Measurements from ENCODE around the gene SCAMP1. TPM values are rescaled to one million over a fixed set of nuclear protein-coding genes. Genes with fewer than 3 reads are reported as not detected.
"Not testable (repeated sequence)": the region's sequence is repeated elsewhere in the genome, so short reads cannot be mapped to it uniquely, and the experiment has no call there.

Gene SCAMP1
- total RNA-seq, 1 donor from 2014 or later, result 15.0 TPM

GRCh38 chr5:78353520-78353919, 6.9 kb upstream of the SCAMP1 start:
- Histone ChIP-seq H3K4me3 (no peak overlapping the region), H3K27me3 (no peaks in the 10 kb centered on the region), H3K27ac (no peak overlapping the region), H3K4me1 (no peaks in the 10 kb centered on the region), H3K9me3 (no peaks in the 10 kb centered on the region), H3K36me3 (no peaks in the 10 kb centered on the region)
- intact Hi-C loops (cut with DNase I), result no loop called here
- no peak for DNase-seq (ENCODE audit: low spot score in 2 of 2)
- TF ChIP-seq CTCF (IDR thresholded peaks at IDR 0.05), result no peak

- TF ChIP-seq CTCF (IDR thresholded peaks at IDR 0.05), result no peak
- H3K36me3 ChIP-seq, result no peaks in the 10 kb centered on the region
- intact Hi-C loops (cut with DNase I), result no loop called here
Observed at GRCh38 chr5:78354066-78354670, 6.2 kb upstream of the SCAMP1 start.

GRCh38 chr5:78355561-78355960, 4.9 kb upstream of the SCAMP1 start:
- H3K27ac ChIP-seq, result no peak overlapping the region
- DNase-seq (ENCODE audit: low spot score in 2 of 2), result no peak
- peaks cover 0 to 6% of the 10 kb centered on the region in 2 donors for H3K4me1 ChIP-seq
- no peaks in the 10 kb centered on the region for H3K9me3 ChIP-seq
- H3K27me3 ChIP-seq, result no peaks in the 10 kb centered on the region
- no peaks in the 10 kb centered on the region for H3K36me3 ChIP-seq
- H3K4me3 ChIP-seq, result no peak overlapping the region
- TF ChIP-seq CTCF (IDR thresholded peaks at IDR 0.05), result no peak
- intact Hi-C loops (cut with DNase I), result no loop called here

More at GRCh38 chr5:78354066-78354670, 6.2 kb upstream of the SCAMP1 start:
- Histone ChIP-seq H3K4me1 (peaks cover 0 to 3% of the 10 kb centered on the region in 2 donors), H3K4me3 (no peak overlapping the region), H3K27me3 (no peaks in the 10 kb centered on the region), H3K9me3 (no peaks in the 10 kb centered on the region), H3K27ac (no peak overlapping the region)
- DNase-seq (ENCODE audit: low spot score in 2 of 2), result no peak

GRCh38 chr5:78359455-78359830, 974 bp upstream of the SCAMP1 start:
- H3K36me3 ChIP-seq; H3K27me3 ChIP-seq; H3K9me3 ChIP-seq; intact Hi-C loops (cut with DNase I); DNase-seq (ENCODE audit: low spot score in 2 of 2): not testable (repeated sequence)
- Histone ChIP-seq H3K4me3 (peak overlapping the region; percentile 82 to 96), H3K27ac (peak overlapping the region; percentile 86 to 90), H3K4me1 (peaks cover 0 to 17% of the 10 kb centered on the region in 2 donors)

- peak overlapping the region; percentile 86 to 90 for H3K27ac ChIP-seq
- intact Hi-C loops (cut with DNase I), result loop anchor here (1.0 to 5.0 kb wide), 4 partner anchors 16 to 877 kb away; partner anchors contain the start of genes AP3B1 and JMY
- peaks cover 0 to 17% of the 10 kb centered on the region in 2 donors for H3K4me1 ChIP-seq
- H3K27me3 ChIP-seq, result no peaks in the 10 kb centered on the region
- H3K36me3 ChIP-seq, result no peaks in the 10 kb centered on the region
- peak overlapping the region; percentile 82 to 96 for H3K4me3 ChIP-seq
- TF ChIP-seq CTCF (IDR thresholded peaks at IDR 0.05), result no peak
- no peak for DNase-seq (ENCODE audit: low spot score in 2 of 2)
- no peaks in the 10 kb centered on the region for H3K9me3 ChIP-seq
Observed at GRCh38 chr5:78360674-78360923, 182 bp downstream of the SCAMP1 start.

GRCh38 chr5:78360924-78361630, 660 bp downstream of the SCAMP1 start:
- intact Hi-C loops (cut with DNase I), result loop anchor here (1.0 to 5.0 kb wide), 4 partner anchors 16 to 876 kb away; partner anchors contain the start of genes AP3B1 and JMY
- Histone ChIP-seq H3K27ac (peak overlapping the region; percentile 86 to 90), H3K4me3 (peak overlapping the region; percentile 82 to 96), H3K4me1 (peaks cover 0 to 17% of the 10 kb centered on the region in 2 donors), H3K9me3 (no peaks in the 10 kb centered on the region), H3K27me3 (no peaks in the 10 kb centered on the region), H3K36me3 (no peaks in the 10 kb centered on the region)
- TF ChIP-seq CTCF (IDR thresholded peaks at IDR 0.05), result peak in 2 of 3 experiments; percentile 13 to 19
- peak in 1 of 2 donors; percentile 73 for DNase-seq (ENCODE audit: low spot score in 2 of 2)

Data from ascending aorta (tissue), 2 donors.